WERI-Rb-1 (cell line): ENCODE measurements around the gene GOLGA6L7.
"Not testable (repeated sequence)": the region's sequence is repeated elsewhere in the genome, so short reads cannot be mapped to it uniquely, and the experiment has no call there.

Experiments
- DNase-seq: peaks from one replicate; pipeline ENCODE4 v3.0.0-alpha.2; 2020
- H3K27ac ChIP-seq: fragments of 250-450 bp; sonication (Bioruptor Pico); 2 replicates; pipeline ENCODE4 v1.5.1; 2020; ENCODE audit warnings: mild to moderate bottlenecking, moderate library complexity
- H3K27me3 ChIP-seq: fragments of 250-450 bp; sonication (Bioruptor Pico); 2 replicates; pipeline ENCODE4 v1.5.1; 2021; ENCODE audit warnings: mild to moderate bottlenecking, low read depth, moderate library complexity; ENCODE audit not compliant: insufficient read depth, severe bottlenecking
- H3K36me3 ChIP-seq: fragments of 250-450 bp; sonication (Bioruptor Pico); 2 replicates; pipeline ENCODE4 v1.5.1; 2020; ENCODE audit warnings: mild to moderate bottlenecking, moderate library complexity
- H3K4me3 ChIP-seq: 2 replicates; pipeline ENCODE4 v1.5.1; 2011; ENCODE audit warnings: low read depth, mild to moderate bottlenecking, control low read depth, low read length
- H3K9me3 ChIP-seq: fragments of 250-450 bp; sonication (Bioruptor Pico); 2 replicates; pipeline ENCODE4 v1.5.1; 2021; ENCODE audit warnings: mild to moderate bottlenecking, moderate library complexity; ENCODE audit not compliant: severe bottlenecking
- CTCF ChIP-seq: IDR thresholded peaks from 2 replicates; pipeline ENCODE4 v1.5.1; 2011; ENCODE audit warnings: low read depth, mild to moderate bottlenecking, control low read depth, inconsistent platforms, low read length

Gene GOLGA6L7, protein sequence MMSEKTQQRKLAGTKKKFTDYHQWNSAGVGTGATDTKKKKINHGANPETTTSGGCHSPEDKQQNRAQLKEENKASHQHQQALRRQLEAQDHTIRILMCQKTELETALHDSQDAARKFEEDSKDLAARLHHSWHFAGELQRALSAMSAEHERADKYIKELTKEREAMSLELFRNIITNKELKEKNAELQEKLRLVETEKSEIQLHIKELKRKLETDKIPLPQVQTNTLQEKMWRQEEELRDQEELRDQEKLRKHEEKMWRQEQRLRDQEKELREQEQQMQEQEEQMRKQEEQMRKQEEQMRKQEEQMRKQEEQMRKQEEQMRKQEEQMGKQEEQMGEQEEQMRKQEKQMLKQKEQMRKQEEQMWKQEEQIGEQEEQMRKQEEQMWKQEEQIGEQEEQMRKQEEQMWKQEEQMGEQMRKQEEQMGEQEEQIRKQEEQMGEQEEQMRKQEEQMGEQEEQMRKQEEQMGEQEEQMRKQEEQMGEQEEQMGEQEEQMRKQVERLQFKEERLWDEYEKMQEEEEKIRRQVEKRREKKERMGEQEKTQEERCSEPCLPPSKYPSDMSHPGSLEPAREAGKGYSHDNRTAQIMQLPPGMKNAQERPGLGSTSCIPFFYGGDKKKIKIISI

DNA sequence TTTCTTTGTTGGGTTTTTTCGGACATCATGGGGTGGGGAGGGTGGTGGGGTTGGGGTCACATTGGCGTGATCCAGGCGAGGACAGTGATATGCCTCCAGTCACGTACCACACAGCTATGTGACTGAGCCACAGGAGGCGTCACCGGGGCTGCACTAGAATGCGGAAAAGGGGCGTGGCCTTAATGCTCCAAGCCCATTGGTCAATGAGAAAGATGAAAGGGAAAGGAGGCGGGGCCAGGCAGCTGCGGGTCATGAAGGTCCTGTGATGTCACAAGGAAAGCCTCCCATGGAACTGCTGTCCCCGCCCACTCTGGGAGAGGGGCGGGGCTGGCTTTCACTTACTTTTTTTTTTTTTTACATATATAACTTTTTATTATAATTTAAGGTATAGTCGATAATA, at the start of gene GOLGA6L7:
Gene GOLGA6L7, minus strand, starts transcription at position 124 of the 400 bp plus-strand sequence. Its CDS starts 95 bp downstream, at position 29.
- H3K27me3 ChIP-seq, DNase-seq, H3K9me3 ChIP-seq, H3K4me3 ChIP-seq, H3K27ac ChIP-seq, H3K36me3 ChIP-seq: not testable (repeated sequence)

GRCh38 chr15:28897861-28898585, 49.6 kb upstream of the GOLGA6L7 start:
- H3K36me3 ChIP-seq: no peaks in the 10 kb centered on the region
- no peak for TF ChIP-seq CTCF
- no peaks in the 10 kb centered on the region for H3K27me3 ChIP-seq
- H3K4me3 ChIP-seq: no peak overlapping the region
- DNase-seq: no peak
- H3K9me3 ChIP-seq: no peaks in the 10 kb centered on the region
- H3K27ac ChIP-seq: no peak overlapping the region

- TF ChIP-seq CTCF: no peak
- H3K4me3 ChIP-seq: no peak overlapping the region
- no peaks in the 10 kb centered on the region for H3K9me3 ChIP-seq
- no peaks in the 10 kb centered on the region for H3K36me3 ChIP-seq
- no peaks in the 10 kb centered on the region for H3K27me3 ChIP-seq
- DNase-seq: no peak
- no peak overlapping the region for H3K27ac ChIP-seq
These were observed 48.5 kb upstream of the GOLGA6L7 start for GRCh38 chr15:28896951-28897350.

- TF ChIP-seq CTCF: no peak
- Histone ChIP-seq H3K27me3 (no peaks in the 10 kb centered on the region), H3K4me3 (no peak overlapping the region)
These were observed 47.1 kb upstream of the GOLGA6L7 start for GRCh38 chr15:28895566-28895965.

GRCh38 chr15:28895146-28895545, 46.7 kb upstream of the GOLGA6L7 start:
- Histone ChIP-seq H3K27me3 (no peaks in the 10 kb centered on the region), H3K9me3 (no peaks in the 10 kb centered on the region), H3K36me3 (no peaks in the 10 kb centered on the region), H3K4me3 (no peak overlapping the region), H3K27ac (no peak overlapping the region)
- no peak for DNase-seq
- TF ChIP-seq CTCF: no peak

More at GRCh38 chr15:28895566-28895965, 47.1 kb upstream of the GOLGA6L7 start:
- DNase-seq: no peak
- H3K27ac ChIP-seq: no peak overlapping the region
- H3K9me3 ChIP-seq: no peaks in the 10 kb centered on the region
- H3K36me3 ChIP-seq: no peaks in the 10 kb centered on the region

DNA sequence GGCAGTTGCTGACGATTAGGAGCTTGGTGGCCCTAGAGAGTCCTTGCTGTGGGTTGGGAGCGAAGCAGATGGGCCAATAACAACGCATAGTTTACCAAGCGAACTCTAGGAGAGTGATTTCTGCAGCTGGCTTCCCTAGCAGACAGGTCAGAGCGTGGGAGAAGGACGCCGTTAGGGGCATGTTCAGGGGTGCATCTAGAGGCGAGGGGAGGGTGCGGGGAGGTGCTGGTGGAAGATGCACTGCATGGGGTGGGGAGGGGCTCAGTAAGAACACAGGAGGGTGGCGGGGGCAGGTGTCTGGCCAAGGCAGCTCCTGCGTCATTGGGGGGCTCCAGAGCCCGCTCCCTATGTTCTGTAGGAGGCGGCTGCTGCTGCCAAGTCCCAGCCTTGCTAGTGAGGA, 46.2 kb upstream of the GOLGA6L7 start:
- no peaks in the 10 kb centered on the region for H3K36me3 ChIP-seq
- H3K27me3 ChIP-seq: no peaks in the 10 kb centered on the region
- DNase-seq: no peak
- H3K4me3 ChIP-seq: no peak overlapping the region
- no peak for TF ChIP-seq CTCF
- H3K27ac ChIP-seq: no peak overlapping the region
- no peaks in the 10 kb centered on the region for H3K9me3 ChIP-seq
